ENCODE results near the gene PPCDC.

- no peak for TF ChIP-seq MAX (IDR thresholded peaks at IDR 0.05)
- TF ChIP-seq, protein P1, sequence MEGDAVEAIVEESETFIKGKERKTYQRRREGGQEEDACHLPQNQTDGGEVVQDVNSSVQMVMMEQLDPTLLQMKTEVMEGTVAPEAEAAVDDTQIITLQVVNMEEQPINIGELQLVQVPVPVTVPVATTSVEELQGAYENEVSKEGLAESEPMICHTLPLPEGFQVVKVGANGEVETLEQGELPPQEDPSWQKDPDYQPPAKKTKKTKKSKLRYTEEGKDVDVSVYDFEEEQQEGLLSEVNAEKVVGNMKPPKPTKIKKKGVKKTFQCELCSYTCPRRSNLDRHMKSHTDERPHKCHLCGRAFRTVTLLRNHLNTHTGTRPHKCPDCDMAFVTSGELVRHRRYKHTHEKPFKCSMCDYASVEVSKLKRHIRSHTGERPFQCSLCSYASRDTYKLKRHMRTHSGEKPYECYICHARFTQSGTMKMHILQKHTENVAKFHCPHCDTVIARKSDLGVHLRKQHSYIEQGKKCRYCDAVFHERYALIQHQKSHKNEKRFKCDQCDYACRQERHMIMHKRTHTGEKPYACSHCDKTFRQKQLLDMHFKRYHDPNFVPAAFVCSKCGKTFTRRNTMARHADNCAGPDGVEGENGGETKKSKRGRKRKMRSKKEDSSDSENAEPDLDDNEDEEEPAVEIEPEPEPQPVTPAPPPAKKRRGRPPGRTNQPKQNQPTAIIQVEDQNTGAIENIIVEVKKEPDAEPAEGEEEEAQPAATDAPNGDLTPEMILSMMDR (IDR thresholded peaks at IDR 0.05; ENCODE audit: low read depth, low read length, missing input control) = no peak
Observed at GRCh38 chr15:75090388-75090734, 67.0 kb downstream of the PPCDC start.
